Upper lobe of right lung (tissue), 1 donor: Measurements from ENCODE around the gene KRTAP10-12. TPM values are rescaled to one million over a fixed set of nuclear protein-coding genes. Genes with fewer than 3 reads are reported as not detected.
"Not testable (repeated sequence)": the region's sequence is repeated elsewhere in the genome, so short reads cannot be mapped to it uniquely, and the experiment has no call there.

Experiments used
- ATAC-seq: fragments of 200-7000 bp; cut with Tn5 transposase; one replicate; pipeline ENCODE4 v1.9.1; 2020; ENCODE audit warnings: mild to moderate bottlenecking, moderate library complexity
- DNase-seq: peaks from one replicate; pipeline ENCODE4 v3.0.0-alpha.2; 2020
- H3K27ac ChIP-seq: fragments of 200-600 bp; one replicate; pipeline ENCODE4 v1.8.0; 2022
- H3K27me3 ChIP-seq: fragments of 200-600 bp; one replicate; pipeline ENCODE4 v1.8.0; 2022; ENCODE audit warnings: mild to moderate bottlenecking
- H3K36me3 ChIP-seq: fragments of 200-600 bp; one replicate; pipeline ENCODE4 v1.8.0; 2022
- H3K4me1 ChIP-seq: fragments of 200-600 bp; one replicate; pipeline ENCODE4 v1.8.0; 2022
- H3K4me3 ChIP-seq: fragments of 200-600 bp; one replicate; pipeline ENCODE4 v1.8.0; 2022; ENCODE audit warnings: mild to moderate bottlenecking
- H3K9me3 ChIP-seq: fragments of 200-600 bp; one replicate; pipeline ENCODE4 v1.8.0; 2022
- intact Hi-C: fragments of 100-400 bp; cut with DNase I; formaldehyde crosslinking; loops from one replicate; pipeline ENCODE4 v1.11.0; 2022
- total RNA-seq: library from RNA; stranded (reverse); fragmentation: NEBNext Ultra II Directional; extraction: Animal tissue kit (Norgen Biotek cat#: 25700); gene quantifications from one replicate; pipeline ENCODE4 v1.2.1, GENCODE V29; 2021
- TF ChIP-seq, protein P1 (sequence below): fragments of 200-600 bp; IDR thresholded peaks from one replicate; pipeline ENCODE4 v1.8.0; 2022; ENCODE audit warnings: antibody characterized with exemption
- donor health status: DM: no; HTN: yes; CAD: no; lungs with severe emphysema.

Gene KRTAP10-12
- total RNA-seq, 1 donor from 2014 or later, result not detected

GRCh38 chr21:44657635-44658540 lies 39.1 kb upstream of the KRTAP10-12 start, which contains the start of gene KRTAP12-3:
KRTAP12-3 (plus strand) TSS chr21:44657932; CDS start chr21:44657980, 48 bp downstream.
- H3K36me3 ChIP-seq, result no peaks in the 10 kb centered on the region
- intact Hi-C loops, result no loop called here
- TF ChIP-seq, protein P1, sequence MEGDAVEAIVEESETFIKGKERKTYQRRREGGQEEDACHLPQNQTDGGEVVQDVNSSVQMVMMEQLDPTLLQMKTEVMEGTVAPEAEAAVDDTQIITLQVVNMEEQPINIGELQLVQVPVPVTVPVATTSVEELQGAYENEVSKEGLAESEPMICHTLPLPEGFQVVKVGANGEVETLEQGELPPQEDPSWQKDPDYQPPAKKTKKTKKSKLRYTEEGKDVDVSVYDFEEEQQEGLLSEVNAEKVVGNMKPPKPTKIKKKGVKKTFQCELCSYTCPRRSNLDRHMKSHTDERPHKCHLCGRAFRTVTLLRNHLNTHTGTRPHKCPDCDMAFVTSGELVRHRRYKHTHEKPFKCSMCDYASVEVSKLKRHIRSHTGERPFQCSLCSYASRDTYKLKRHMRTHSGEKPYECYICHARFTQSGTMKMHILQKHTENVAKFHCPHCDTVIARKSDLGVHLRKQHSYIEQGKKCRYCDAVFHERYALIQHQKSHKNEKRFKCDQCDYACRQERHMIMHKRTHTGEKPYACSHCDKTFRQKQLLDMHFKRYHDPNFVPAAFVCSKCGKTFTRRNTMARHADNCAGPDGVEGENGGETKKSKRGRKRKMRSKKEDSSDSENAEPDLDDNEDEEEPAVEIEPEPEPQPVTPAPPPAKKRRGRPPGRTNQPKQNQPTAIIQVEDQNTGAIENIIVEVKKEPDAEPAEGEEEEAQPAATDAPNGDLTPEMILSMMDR, result no peak
- no peaks in the 10 kb centered on the region for H3K4me1 ChIP-seq
- DNase-seq (no peak), ATAC-seq (no peak)
- peaks cover 5% of the 10 kb centered on the region for H3K9me3 ChIP-seq
- no peak within 1 kb of the TSS for H3K4me3 ChIP-seq
- no peak within 1 kb of the TSS for H3K27ac ChIP-seq
- H3K27me3 ChIP-seq, result no peaks in the 10 kb centered on the region

GRCh38 chr21:44658541-44658910 lies 38.4 kb upstream of the KRTAP10-12 start:
- Histone ChIP-seq H3K9me3 (peaks cover 5% of the 10 kb centered on the region), H3K4me1 (no peaks in the 10 kb centered on the region), H3K4me3 (no peak overlapping the region), H3K36me3 (no peaks in the 10 kb centered on the region), H3K27ac (no peak overlapping the region), H3K27me3 (no peaks in the 10 kb centered on the region)
- intact Hi-C loops, result no loop called here
- TF ChIP-seq, protein P1, result no peak
- no peak for ATAC-seq
- no peak for DNase-seq

GRCh38 chr21:44658913-44659595 lies 37.9 kb upstream of the KRTAP10-12 start:
- Histone ChIP-seq H3K4me1 (no peaks in the 10 kb centered on the region), H3K9me3 (peaks cover 5% of the 10 kb centered on the region), H3K36me3 (no peaks in the 10 kb centered on the region), H3K27ac (no peak overlapping the region), H3K27me3 (no peaks in the 10 kb centered on the region), H3K4me3 (no peak overlapping the region)
- no peak for DNase-seq
- intact Hi-C loops, result no loop called here
- TF ChIP-seq, protein P1, result no peak
- peak; percentile 82 for ATAC-seq

DNA sequence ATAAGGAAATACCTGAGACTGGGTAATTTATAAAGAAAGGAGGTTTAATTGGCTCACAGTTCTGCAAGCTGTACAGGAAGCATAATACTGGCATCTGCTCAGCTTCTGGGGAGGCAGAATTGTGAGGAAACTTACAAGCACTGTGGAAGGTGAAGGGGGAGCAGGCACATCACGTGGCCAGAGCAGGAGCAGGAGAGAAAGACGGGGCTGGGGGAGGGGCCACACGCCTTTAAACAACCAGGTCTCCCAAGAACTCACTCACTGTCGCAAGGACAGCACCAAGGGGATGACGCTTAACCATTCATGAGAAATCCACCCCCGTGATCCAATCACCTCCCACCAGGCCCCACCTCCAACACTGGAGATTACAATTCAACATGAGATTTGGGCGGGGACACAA lies 35.4 kb upstream of the KRTAP10-12 start:
- H3K4me3 ChIP-seq, H3K27me3 ChIP-seq, H3K36me3 ChIP-seq, H3K9me3 ChIP-seq, ATAC-seq, DNase-seq, H3K27ac ChIP-seq, H3K4me1 ChIP-seq, intact Hi-C loops: not testable (repeated sequence)

- H3K36me3 ChIP-seq, result no peaks in the 10 kb centered on the region
- H3K27ac ChIP-seq, result no peak overlapping the region
- ATAC-seq (no peak), DNase-seq (no peak)
- no peak overlapping the region for H3K4me3 ChIP-seq
- no peaks in the 10 kb centered on the region for H3K9me3 ChIP-seq
- no peaks in the 10 kb centered on the region for H3K4me1 ChIP-seq
- intact Hi-C loops, result no loop called here
- TF ChIP-seq, protein P1, result no peak
- H3K27me3 ChIP-seq, result no peaks in the 10 kb centered on the region
Measured at GRCh38 chr21:44664691-44665090, 32.3 kb upstream of the KRTAP10-12 start.
